A549 (cell line): ENCODE data around the gene LOXL1.

Experiments used
- BCL3 ChIP-seq: fragments of >200 bp; sonication (Bioruptor Twin); formaldehyde crosslinking; IDR thresholded peaks from 3 replicates; pipeline ENCODE4 v1.6.1; 2016
- CHD4 ChIP-seq: fragments of 200-600 bp; sonication (generic); IDR thresholded peaks from 2 replicates; pipeline ENCODE4 v1.6.1; 2016; ENCODE audit warnings: antibody characterized with exemption, mild to moderate bottlenecking, borderline replicate concordance
- CTCF ChIP-seq: fragments of >200 bp; sonication (Bioruptor Twin); formaldehyde crosslinking; IDR thresholded peaks from 3 replicates; pipeline ENCODE4 v1.5.1; 2016
- EP300 ChIP-seq, 2 experiments: fragments of >200 bp; sonication (Bioruptor Twin); formaldehyde crosslinking; IDR thresholded peaks; 2 replicates in 1 of 2; 3 replicates in 1 of 2; pipeline ENCODE4 v1.6.1; 2016 to 2017
- POLR2A ChIP-seq: IDR thresholded peaks from 2 replicates; pipeline ENCODE4 v1.6.1; 2012; ENCODE audit warnings: mild to moderate bottlenecking, low read length

- TF ChIP-seq POLR2A (no peak), CHD4 (no peak), CTCF (no peak), BCL3 (no peak), EP300 (IDR thresholded peaks at IDR 0.05) (no peak)
These were observed 43.4 kb upstream of the LOXL1 start for GRCh38 chr15:73882761-73883419.
